Erythroblast (primary cell): ENCODE data around the gene ANO10.

Experiments
- DNase-seq, 2 experiments: peaks; one replicate each; lab custom pipeline; 2025; lab: John Stamatoyannopoulos, UW
- GATA1 ChIP-seq: IDR thresholded peaks from 2 replicates; pipeline ENCODE4 v1.6.1; 2011; ENCODE audit warnings: low read depth, mild to moderate bottlenecking, control low read depth, low read length, moderate library complexity
- POLR2A ChIP-seq: IDR thresholded peaks from 2 replicates; pipeline ENCODE4 v1.6.1; 2011; ENCODE audit warnings: mild to moderate bottlenecking, low read length

ANO10 gene

DNA sequence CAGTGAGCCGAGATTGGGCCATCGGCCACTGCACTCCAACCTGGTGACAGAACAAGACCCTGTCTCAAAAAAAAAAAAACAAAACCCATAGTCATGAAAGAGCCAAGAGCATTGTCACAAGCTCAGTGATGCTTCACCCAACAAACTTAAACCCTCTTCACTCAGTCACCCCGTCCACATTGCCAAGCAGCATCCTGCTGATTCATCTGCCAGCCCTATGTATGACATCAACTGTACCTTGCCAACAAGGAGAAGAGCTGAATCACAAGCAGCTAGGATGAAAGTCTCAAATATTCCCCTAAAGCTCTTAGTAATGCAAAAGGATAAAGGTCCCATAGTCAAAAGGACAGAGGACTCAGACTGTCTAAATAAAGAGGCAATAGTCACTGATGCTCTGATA lies 90.0 kb downstream of the ANO10 start:
- TF ChIP-seq GATA1 (no peak), POLR2A (no peak)
- DNase-seq, result peak in 1 of 2 experiments; percentile 31

DNA sequence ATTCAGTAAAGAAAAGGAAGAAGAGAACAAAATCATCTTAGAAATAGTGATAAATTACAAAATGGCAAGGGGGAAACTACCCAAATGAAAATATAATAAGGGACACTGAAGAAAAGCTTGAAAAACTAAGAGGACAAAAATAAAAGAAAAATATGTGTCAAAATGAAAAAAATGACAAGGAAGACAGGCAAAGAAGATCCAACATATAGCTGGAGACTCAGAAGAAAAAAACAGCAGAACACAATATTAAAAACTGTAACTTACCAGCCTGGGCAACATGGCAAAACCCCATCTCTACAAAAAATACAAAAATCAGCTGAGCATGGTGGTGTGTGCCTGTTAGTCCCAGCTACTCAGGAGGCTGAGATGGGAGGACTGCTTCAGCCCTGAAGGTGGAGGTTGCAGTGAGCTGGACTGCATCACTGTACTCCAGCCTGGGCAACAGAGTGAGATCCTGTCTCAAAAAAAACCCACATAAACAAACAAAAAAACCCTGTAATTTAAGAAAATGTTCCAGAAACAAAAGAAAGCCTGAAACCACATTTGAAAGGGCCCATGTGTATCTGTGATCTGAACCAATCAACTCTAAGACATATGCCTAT lies 93.2 kb downstream of the ANO10 start:
- DNase-seq, result no peak
- TF ChIP-seq GATA1, result no peak
- no peak for TF ChIP-seq POLR2A

DNA sequence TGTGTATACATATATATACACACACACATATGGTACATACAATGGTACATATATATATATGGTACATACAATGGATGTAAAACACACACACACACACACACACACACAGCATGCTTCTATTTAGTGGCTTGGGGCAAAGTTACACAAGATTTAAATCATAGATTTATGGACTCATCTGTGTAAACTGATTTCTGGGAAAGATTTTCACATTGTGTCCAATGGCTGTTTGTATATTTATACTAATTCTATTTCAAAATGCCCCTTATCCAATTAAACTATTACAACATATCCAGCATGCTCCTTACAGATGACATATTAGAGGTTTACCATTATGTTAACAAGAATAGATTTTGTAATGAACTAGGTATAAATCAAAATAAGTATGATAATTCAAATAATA lies 94.9 kb downstream of the ANO10 start:
- DNase-seq, result no peak
- TF ChIP-seq POLR2A (no peak), GATA1 (no peak)

DNA sequence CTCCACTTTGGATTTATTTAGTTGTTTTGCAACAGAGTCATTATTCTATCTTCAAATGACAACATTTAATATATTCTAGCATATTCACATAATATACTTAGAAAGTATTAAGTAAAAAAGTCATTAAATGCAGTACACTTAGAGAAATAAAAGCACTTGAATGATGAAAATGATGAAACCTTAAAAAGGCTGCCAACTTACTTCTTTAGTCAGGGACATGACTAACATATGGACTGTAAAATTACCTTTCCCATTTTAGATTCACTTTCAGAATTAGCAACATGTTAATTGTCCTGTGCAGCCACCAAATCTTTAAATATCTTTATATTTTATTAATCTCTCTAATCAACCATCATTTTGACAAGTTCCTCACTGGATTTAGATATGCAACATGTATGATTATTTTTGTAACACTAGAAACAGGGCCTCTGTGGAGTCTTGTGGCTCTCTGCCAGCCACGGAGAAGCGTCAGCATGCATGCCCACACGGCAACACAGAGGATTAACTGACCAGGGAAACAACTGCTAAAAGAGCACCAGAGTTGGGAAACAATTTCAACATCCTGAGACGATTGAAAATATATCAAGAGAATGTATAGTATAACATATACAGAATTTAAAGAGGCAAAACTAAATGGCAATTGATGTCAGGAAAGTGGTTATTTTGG lies 95.7 kb downstream of the ANO10 start:
- no peak for DNase-seq
- TF ChIP-seq POLR2A (no peak), GATA1 (no peak)

DNA sequence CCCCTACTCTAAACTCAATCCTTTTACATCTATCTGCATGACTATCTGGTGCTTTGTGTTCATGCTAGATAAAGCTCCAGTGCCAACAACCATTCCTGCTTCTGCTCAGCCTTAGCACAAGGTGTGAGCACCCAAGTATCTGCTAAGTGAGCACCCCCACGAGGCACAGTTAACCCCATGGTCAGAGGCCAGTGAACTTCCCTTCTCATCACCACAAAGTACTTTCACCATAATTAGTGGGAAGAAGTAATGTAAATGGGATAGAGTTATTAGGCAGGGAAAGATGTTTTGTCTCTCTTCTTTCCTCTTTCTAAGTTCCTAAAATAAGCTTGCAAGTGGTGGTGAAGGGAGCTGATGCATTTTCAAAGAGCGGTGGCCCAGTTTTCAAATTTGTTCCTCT lies 96.4 kb downstream of the ANO10 start:
- TF ChIP-seq GATA1 (no peak), POLR2A (no peak)
- no peak for DNase-seq

DNA sequence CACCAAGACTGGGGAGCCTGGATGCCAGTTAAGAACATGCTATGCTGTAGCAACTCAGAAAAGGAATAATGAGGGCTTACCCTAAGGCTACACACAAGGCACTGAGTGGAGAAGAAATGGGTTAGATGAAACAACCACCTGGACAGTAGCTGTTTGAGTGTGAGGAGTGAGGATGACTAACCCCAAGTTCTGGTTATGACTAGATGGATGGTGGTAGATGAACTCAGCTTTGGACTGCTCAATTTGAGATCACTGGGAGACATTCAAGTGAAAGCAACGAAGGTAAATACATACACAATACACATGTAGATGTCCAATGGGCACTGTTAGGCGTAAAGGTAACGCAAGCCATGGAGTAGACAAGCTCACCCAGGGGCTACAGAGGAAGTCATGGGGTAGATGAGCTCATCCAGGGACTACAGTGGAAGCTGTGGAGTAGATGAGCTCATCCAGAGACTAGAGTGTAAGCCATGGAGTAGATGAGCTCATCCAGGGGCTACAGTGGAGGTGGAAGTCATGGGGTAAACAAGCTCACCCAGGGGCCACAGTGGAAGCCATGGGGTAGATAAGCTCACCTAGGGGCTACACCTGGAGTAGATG lies 98.3 kb downstream of the ANO10 start:
- TF ChIP-seq POLR2A (no peak), GATA1 (no peak)
- DNase-seq, result peak in 1 of 2 experiments; percentile 46

DNA sequence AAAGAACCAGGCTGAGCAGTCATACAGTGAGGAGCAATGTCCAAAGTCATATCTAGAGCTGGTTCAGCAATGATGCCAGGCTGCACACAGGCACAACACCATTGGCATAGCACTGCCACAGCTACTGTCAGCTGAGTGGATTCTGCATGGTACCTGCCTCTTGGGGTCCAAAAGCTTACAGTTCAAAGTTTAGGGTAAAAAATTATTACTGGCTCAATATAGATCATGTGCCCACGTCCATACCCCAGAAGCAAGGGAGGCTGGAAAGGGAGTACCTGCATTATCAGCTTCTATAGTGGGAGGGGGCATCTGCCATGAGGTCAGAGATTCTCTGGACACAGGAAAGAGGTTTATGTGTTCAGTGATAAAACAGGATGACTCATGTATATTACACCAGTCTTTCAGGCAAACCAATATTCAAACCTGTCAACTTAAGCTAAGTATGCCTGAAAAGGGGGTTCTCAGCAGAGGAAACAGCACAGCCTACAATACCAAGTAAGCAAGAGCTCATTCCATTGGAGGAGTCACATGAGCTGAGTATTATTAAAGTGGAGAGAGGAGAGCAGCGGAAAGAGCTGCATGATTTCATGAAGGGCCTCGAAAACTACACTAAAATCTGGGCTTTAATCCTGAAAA lies 99.0 kb downstream of the ANO10 start:
- DNase-seq, result peak in 1 of 2 experiments; percentile 17

DNA sequence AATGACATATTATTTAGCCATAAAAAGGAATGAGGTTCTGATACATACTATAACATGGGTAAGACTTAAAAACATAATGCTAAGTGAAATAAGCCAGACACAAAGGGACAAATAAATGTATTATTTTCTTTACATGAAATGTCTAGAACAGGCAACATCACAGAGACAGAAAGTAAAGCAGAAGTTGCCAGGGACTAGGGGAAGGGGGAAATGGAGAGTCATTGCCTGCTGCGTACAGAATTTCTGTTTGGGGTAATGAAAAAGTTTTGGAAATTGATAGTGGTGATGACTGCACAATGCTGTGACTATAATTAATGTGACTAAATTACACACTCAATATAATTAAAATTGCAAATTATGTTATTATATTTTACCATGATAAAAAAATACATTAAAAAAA lies 99.9 kb downstream of the ANO10 start:
- TF ChIP-seq POLR2A (no peak), GATA1 (no peak)
- DNase-seq, result no peak

More for the DNA sequence above, 99.0 kb downstream of the ANO10 start:
- TF ChIP-seq POLR2A (no peak), GATA1 (no peak)

DNA sequence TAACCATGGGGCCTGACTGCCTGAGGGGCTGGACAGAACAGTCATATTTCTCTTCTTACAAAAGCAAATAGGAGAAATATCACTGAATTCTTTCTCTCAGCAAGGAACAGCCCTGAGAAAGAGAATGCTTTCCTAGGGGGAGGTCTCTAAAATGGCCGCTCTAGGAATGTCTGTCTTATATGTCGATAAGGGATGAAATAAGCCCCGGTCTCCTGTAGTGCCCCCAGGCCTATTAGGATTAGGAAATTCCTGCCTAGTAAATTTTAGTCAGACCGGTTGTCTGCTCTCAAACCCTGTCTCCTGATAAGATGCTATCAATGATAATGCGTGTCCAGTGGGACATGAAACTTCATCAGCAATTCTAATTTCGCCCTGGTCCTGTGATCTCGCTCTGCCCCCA lies 103.3 kb downstream of the ANO10 start:
- DNase-seq, result peak; percentile 6 to 9

DNA sequence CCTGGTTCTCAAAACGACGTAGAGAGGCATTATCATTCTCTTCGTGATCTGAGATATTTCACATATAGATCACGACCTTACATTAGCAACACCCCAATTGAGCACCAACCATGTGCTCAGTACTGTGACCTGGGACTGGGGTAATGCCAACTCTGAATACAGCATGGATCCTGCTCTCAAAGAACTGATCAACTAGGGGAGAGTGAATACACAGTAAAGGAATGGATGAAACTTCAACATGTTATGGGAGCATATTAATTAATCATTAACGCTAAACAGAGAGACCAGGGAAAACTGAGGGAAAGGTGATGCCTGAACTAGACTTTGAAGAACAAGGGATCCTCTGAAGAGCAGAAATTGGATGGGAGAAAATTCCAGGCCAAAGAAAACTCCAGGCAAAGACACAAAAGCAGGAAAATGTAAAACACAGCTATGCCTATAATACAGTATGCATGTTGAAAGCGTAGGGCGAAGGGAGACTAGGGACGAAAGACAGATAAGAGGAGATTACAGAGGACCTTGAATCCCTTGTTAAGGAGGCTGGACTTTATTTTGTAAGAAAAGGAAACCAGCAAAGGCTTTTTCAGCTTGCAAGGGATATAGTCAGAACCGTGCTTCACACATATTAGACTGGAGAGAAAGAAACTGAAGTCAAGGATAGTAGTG lies 105.7 kb downstream of the ANO10 start:
- TF ChIP-seq GATA1 (no peak), POLR2A (no peak)
- no peak for DNase-seq

DNA sequence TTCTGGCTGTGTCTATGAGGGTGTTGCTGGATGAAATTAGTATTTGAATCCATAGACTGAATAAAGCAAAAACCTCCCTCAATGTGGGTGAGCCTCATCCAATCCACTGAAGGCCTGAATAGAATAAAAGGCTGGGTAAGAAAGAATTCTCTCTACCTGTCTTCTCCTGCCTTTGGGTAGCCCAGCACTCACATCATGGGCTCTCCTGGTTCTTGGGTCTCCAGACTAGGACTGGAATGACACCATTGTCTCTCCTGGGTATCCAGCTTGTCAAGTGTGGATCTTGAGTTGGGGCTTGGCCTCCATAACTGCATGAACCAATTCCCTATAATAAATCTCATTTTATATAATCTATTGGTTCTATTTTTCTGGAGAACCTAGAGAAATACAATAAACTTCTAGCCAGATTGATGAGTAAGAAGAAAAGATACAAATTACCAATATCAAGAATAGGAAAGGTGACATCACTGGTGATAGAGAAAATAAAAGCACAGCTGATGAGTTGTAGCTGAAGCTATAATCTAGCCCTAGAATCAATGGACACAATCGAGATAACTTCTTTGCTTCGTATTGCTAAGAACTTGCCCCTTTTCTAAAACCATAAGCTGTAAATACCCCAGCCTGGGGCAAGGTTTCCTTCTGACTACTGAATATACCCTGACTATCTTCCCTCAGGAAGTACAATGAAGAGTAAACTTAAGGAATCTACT lies 106.4 kb downstream of the ANO10 start:
- TF ChIP-seq GATA1, result no peak
- TF ChIP-seq POLR2A, result no peak
- DNase-seq, result no peak

DNA sequence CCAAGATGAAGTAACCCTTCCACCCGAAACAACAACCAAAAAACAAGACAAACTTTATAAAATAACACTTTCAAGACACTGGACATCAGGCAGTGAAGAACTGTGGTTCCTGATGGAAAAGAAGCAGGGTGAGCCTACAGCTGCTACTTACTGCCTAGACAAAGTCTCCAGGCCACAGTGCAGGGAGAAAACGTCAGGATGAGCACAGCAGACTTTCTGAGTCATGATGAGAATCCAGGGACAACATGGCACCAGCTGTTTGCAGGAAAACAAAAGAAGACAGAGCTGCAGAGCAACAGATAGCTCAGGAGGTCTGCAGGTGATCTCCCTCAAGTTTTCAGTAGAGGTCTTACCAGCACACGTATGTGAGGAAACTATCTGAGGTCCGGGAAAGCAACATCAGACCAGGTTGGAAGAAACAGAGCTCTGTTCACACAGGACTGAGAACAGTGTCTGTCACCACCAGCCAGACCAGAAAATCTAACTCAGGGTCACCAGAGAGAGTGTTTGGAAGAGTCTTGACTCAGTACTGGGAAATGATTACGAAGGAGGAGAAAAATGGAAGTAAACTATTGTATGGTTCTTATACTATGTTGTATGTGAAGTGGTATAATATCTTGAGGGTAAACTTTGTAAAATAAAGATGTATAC lies 108.9 kb downstream of the ANO10 start:
- DNase-seq, result no peak
- TF ChIP-seq POLR2A, result no peak
- TF ChIP-seq GATA1, result no peak

DNA sequence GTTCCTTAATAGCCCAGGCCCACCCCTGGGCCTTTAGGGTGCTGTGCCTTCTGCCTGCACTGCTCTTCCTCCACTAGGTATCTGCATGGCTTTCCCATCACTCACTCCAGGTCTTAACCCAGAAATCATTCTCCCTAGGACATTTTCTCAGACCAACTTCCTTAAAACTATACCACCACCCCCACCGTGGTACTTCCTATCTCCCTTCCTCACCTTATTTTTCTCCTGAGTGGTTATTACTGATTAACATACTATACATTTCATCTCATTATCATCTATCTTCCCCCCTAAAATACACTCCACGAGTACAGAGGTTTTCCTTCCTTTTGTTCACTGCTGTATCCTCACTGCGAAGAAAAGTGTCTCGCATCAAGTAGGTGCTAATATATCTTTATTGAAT lies 115.2 kb downstream of the ANO10 start:
- DNase-seq, result no peak
- TF ChIP-seq GATA1, result no peak
- no peak for TF ChIP-seq POLR2A

DNA sequence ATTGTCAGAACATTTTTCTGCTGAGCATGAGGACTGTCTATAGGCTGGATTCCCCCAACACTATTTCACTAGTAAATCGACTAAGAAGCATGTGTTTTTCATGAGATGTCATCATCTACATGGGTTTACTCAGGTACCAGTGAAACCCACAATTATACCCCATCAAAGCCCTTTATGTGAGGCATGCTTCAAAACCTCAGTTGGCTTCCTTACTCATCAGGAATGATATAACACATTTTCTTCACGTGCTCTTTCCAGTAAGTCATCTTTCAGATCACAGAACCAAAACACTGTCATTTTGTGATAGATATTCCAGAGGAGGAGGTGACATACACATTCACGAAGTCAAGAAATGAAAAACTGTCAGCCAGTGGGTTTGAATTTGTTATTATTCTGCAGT lies 116.5 kb downstream of the ANO10 start:
- DNase-seq, result peak in 1 of 2 experiments; percentile 6
- TF ChIP-seq GATA1, result no peak
- TF ChIP-seq POLR2A, result no peak
